ENCODE results near the gene PDK2.

PDK2 gene

GRCh38 chr17:50102164-50102991 lies 7.2 kb downstream of the PDK2 start:
- no peak for TF ChIP-seq CTCF (IDR thresholded peaks at IDR 0.05; ENCODE audit: poor library complexity, severe bottlenecking)
- peaks cover 5% of the 10 kb centered on the region for H3K4me1 ChIP-seq (ENCODE audit: insufficient read depth, poor library complexity, severe bottlenecking)
- peaks cover 6% of the 10 kb centered on the region; the same call in 1 of the 2 replicates for H3K36me3 ChIP-seq (ENCODE audit: low read depth)
- no peaks in the 10 kb centered on the region for H3K27me3 ChIP-seq (ENCODE audit: insufficient read depth, poor library complexity, severe bottlenecking)
- H3K27ac ChIP-seq (ENCODE audit: poor library complexity, severe bottlenecking) = no peak overlapping the region
- DNase-seq (ENCODE audit: low spot score) (no peak), ATAC-seq (ENCODE audit: low read depth) (no peak)
- H3K9me3 ChIP-seq (ENCODE audit: severe bottlenecking) = no peaks in the 10 kb centered on the region
- H3K4me3 ChIP-seq (ENCODE audit: severe bottlenecking) = no peak overlapping the region

GRCh38 chr17:50103252-50103651 lies 8.1 kb downstream of the PDK2 start:
- Histone ChIP-seq H3K36me3 (ENCODE audit: low read depth) (peaks cover 4% of the 10 kb centered on the region; the same call in 1 of the 2 replicates), H3K27me3 (ENCODE audit: insufficient read depth, poor library complexity, severe bottlenecking) (no peaks in the 10 kb centered on the region), H3K9me3 (ENCODE audit: severe bottlenecking) (no peaks in the 10 kb centered on the region), H3K27ac (ENCODE audit: poor library complexity, severe bottlenecking) (no peak overlapping the region), H3K4me3 (ENCODE audit: severe bottlenecking) (no peak overlapping the region), H3K4me1 (ENCODE audit: insufficient read depth, poor library complexity, severe bottlenecking) (peaks cover 14% of the 10 kb centered on the region)
- no peak for ATAC-seq (ENCODE audit: low read depth)
- no peak for TF ChIP-seq CTCF (IDR thresholded peaks at IDR 0.05; ENCODE audit: poor library complexity, severe bottlenecking)
- no peak for DNase-seq (ENCODE audit: low spot score)

- no peak for TF ChIP-seq CTCF (IDR thresholded peaks at IDR 0.05; ENCODE audit: poor library complexity, severe bottlenecking)
- ATAC-seq (ENCODE audit: low read depth) = no peak
- no peak overlapping the region for H3K4me3 ChIP-seq (ENCODE audit: severe bottlenecking)
Observed at GRCh38 chr17:50103941-50104340, 8.8 kb downstream of the PDK2 start.

GRCh38 chr17:50105811-50106210 lies 10.7 kb downstream of the PDK2 start:
- H3K4me3 ChIP-seq (ENCODE audit: severe bottlenecking) = no peak overlapping the region
- ATAC-seq (ENCODE audit: low read depth) (no peak), DNase-seq (ENCODE audit: low spot score) (no peak)
- no peaks in the 10 kb centered on the region; the same call in 1 of the 2 replicates for H3K36me3 ChIP-seq (ENCODE audit: low read depth)
- H3K9me3 ChIP-seq (ENCODE audit: severe bottlenecking) = no peaks in the 10 kb centered on the region
- TF ChIP-seq CTCF (IDR thresholded peaks at IDR 0.05; ENCODE audit: poor library complexity, severe bottlenecking) = no peak
- H3K27ac ChIP-seq (ENCODE audit: poor library complexity, severe bottlenecking) = no peak overlapping the region
- peaks cover 15% of the 10 kb centered on the region for H3K4me1 ChIP-seq (ENCODE audit: insufficient read depth, poor library complexity, severe bottlenecking)
- no peaks in the 10 kb centered on the region for H3K27me3 ChIP-seq (ENCODE audit: insufficient read depth, poor library complexity, severe bottlenecking)

More at GRCh38 chr17:50103941-50104340, 8.8 kb downstream of the PDK2 start:
- Histone ChIP-seq H3K27me3 (ENCODE audit: insufficient read depth, poor library complexity, severe bottlenecking) (no peaks in the 10 kb centered on the region), H3K27ac (ENCODE audit: poor library complexity, severe bottlenecking) (no peak overlapping the region), H3K4me1 (ENCODE audit: insufficient read depth, poor library complexity, severe bottlenecking) (peaks cover 15% of the 10 kb centered on the region), H3K9me3 (ENCODE audit: severe bottlenecking) (no peaks in the 10 kb centered on the region), H3K36me3 (ENCODE audit: low read depth) (peaks cover 3% of the 10 kb centered on the region; the same call in 1 of the 2 replicates)
- DNase-seq (ENCODE audit: low spot score) = no peak

All from RWPE2 (cell line).